HCT116 (cell line): ENCODE results near the gene YY1. TPM values are rescaled to one million over a fixed set of nuclear protein-coding genes. Genes with fewer than 3 reads are reported as not detected.
"Not testable (repeated sequence)": the region's sequence is repeated elsewhere in the genome, so short reads cannot be mapped to it uniquely, and the experiment has no call there.

Experiments used
- ATAC-seq: fragments of 200-7000 bp; cut with Tn5 transposase; 2 replicates; pipeline ENCODE4 v1.9.1; 2020; ENCODE audit warnings: mild to moderate bottlenecking, moderate library complexity
- BruUV-seq: library from RNA; stranded (reverse); fragments of 400-500 nt; replicated peaks from 2 replicates; lab custom pipeline; 2021; lab: Mats Ljungman, UMichigan
- CTCF ChIA-PET: fragments of 300-600 bp; sonication (Branson Sonifier 250); formaldehyde crosslinking; loops from one replicate; lab custom pipeline; 2021; ENCODE audit warnings: antibody characterized with exemption; lab: Charles Lee
- POLR2A ChIA-PET: fragments of 300-600, 350-600 bp; sonication (Branson Sonifier 250); formaldehyde crosslinking; loops from one replicate; lab custom pipeline; 2021; ENCODE audit warnings: antibody characterized with exemption; lab: Charles Lee
- RAD21 ChIA-PET, 2 experiments: fragments of 300-600 bp; sonication (Branson Sonifier 250); formaldehyde crosslinking; loops; one replicate each; lab custom pipeline; 2023; ENCODE audit warnings: low total read pairs in 2 of 2; ENCODE audit not compliant: uncharacterized antibody in 2 of 2, unreplicated experiment in 2 of 2, low non-redundant PET in 1 of 2; lab: Charles Lee
- DNase-seq: peaks from one replicate; pipeline ENCODE4 v3.0.0-alpha.2; 2010; ENCODE audit warnings: low read depth, low spot score
- H2AFZ ChIP-seq: fragments of 200-600 bp; shearing (Covaris generic), sonication (generic); 2 replicates; pipeline ENCODE4 v1.6.1; 2017; ENCODE audit warnings: low read depth, mixed run types, mixed read lengths, antibody characterized with exemption, low read length; ENCODE audit not compliant: poor library complexity, severe bottlenecking
- H3K27ac ChIP-seq: 2 replicates; pipeline ENCODE4 v1.5.1; 2012; ENCODE audit warnings: low read depth, low read length
- H3K27me3 ChIP-seq: fragments of 200-600 bp; sonication (generic); 2 replicates; pipeline ENCODE4 v1.6.1; 2016; ENCODE audit warnings: mixed run types, low read length, mixed read lengths; ENCODE audit not compliant: insufficient read depth
- H3K36me3 ChIP-seq, 2 experiments: fragments of 200-500 bp in 1 of 2; fragments of 200-600 bp in 1 of 2; sonication (Bioruptor generic) in 1 of 2; sonication (generic) in 1 of 2; 2 replicates each; pipeline versions ENCODE4 v1.5.1 to v1.6.1; 2014 to 2016; ENCODE audit warnings: low read length in 2 of 2, inconsistent platforms in 1 of 2, mixed read lengths in 1 of 2, mixed run types in 1 of 2; ENCODE audit not compliant: insufficient read depth in 2 of 2, control insufficient read depth in 1 of 2
- H3K4me1 ChIP-seq, 2 experiments: fragments of 200-600 bp in 1 of 2; sonication (generic) in 1 of 2; 2 replicates each; pipeline versions ENCODE4 v1.5.1 to v1.6.1; 2012 to 2017; ENCODE audit warnings: low read length in 2 of 2, inconsistent platforms in 1 of 2, mild to moderate bottlenecking in 1 of 2, mixed read lengths in 1 of 2, mixed run types in 1 of 2, moderate library complexity in 1 of 2; ENCODE audit not compliant: insufficient read depth in 2 of 2, control insufficient read depth in 1 of 2
- H3K4me2 ChIP-seq: fragments of 200-600 bp; sonication (generic); 2 replicates; pipeline ENCODE4 v1.6.1; 2017; ENCODE audit warnings: mixed run types, low read length, mixed read lengths
- H3K4me3 ChIP-seq, 2 experiments: fragments of 200-600 bp in 1 of 2; sonication (generic) in 1 of 2; replicated peaks in 1 of 2; 2 replicates each; pipeline ENCODE4 v1.5.1; 2011 to 2016; ENCODE audit warnings: low read length in 2 of 2, control low read depth in 1 of 2, low read depth in 1 of 2, mild to moderate bottlenecking in 1 of 2, mixed read lengths in 1 of 2, mixed run types in 1 of 2
- H3K79me2 ChIP-seq: fragments of 200-600 bp; sonication (generic); 2 replicates; pipeline ENCODE4 v1.6.1; 2017; ENCODE audit warnings: mild to moderate bottlenecking, mixed run types, low read length, moderate library complexity, mixed read lengths; ENCODE audit not compliant: insufficient read depth
- H3K9ac ChIP-seq: fragments of 200-600 bp; sonication (generic); 2 replicates; pipeline ENCODE4 v1.6.1; 2016; ENCODE audit warnings: low read length, mixed read lengths
- H3K9me2 ChIP-seq: fragments of 200-600 bp; sonication (generic), shearing (Covaris generic); 2 replicates; pipeline ENCODE4 v1.6.1; 2017; ENCODE audit warnings: mixed run types, mild to moderate bottlenecking, moderate library complexity; ENCODE audit not compliant: insufficient read depth
- H3K9me3 ChIP-seq, 2 experiments: fragments of 200-500 bp in 1 of 2; fragments of 200-600 bp in 1 of 2; sonication (Bioruptor generic) in 1 of 2; sonication (generic) in 1 of 2; 2 replicates each; pipeline ENCODE4 v1.6.1; 2014 to 2017; ENCODE audit warnings: low read length in 2 of 2, mixed read lengths in 2 of 2, inconsistent platforms in 1 of 2, low read depth in 1 of 2, mild to moderate bottlenecking in 1 of 2, mixed run types in 1 of 2, moderate library complexity in 1 of 2; ENCODE audit not compliant: control insufficient read depth in 1 of 2, insufficient read depth in 1 of 2
- H4K20me1 ChIP-seq: fragments of 200-600 bp; sonication (generic), shearing (Covaris generic); 2 replicates; pipeline ENCODE4 v1.6.1; 2017; ENCODE audit warnings: mixed run types, mild to moderate bottlenecking, moderate library complexity; ENCODE audit not compliant: insufficient read depth
- CBX3 ChIP-seq: IDR thresholded peaks from 2 replicates; pipeline ENCODE4 v1.6.1; 2012; ENCODE audit warnings: low read depth
- CEBPB ChIP-seq: IDR thresholded peaks from 2 replicates; pipeline ENCODE4 v1.6.1; 2012; ENCODE audit warnings: low read depth
- EGR1 ChIP-seq: IDR thresholded peaks from 2 replicates; pipeline ENCODE4 v1.6.1; 2012; ENCODE audit warnings: low read depth
- SP1 ChIP-seq: IDR thresholded peaks from 2 replicates; pipeline ENCODE4 v1.6.1; 2012; ENCODE audit warnings: low read depth
- ZNF274 ChIP-seq: fragments of 200-500 bp; sonication (Bioruptor generic); IDR thresholded peaks from 2 replicates; pipeline ENCODE4 v1.6.1; 2014; ENCODE audit warnings: mild to moderate bottlenecking, low read depth, low read length, inconsistent platforms
- intact Hi-C: fragments of 100-400 bp; cut with micrococcal nuclease; formaldehyde crosslinking; loops from 2 replicates; pipeline ENCODE4 v1.10.0; 2022
- total RNA-seq: library from RNA; stranded (reverse); gene quantifications from one replicate; pipeline ENCODE4 v1.2.1, GENCODE V29; 2021; ENCODE audit not compliant: unreplicated experiment
- TF ChIP-seq, protein P1 (sequence below), 3 experiments: fragments of 200-600 bp in 1 of 3; sonication (generic) in 1 of 3; IDR thresholded peaks in 2 of 3; conservative IDR thresholded peaks in 1 of 3; 2 replicates each; pipeline ENCODE4 v1.5.1; 2012 to 2017; ENCODE audit warnings: low read depth in 2 of 3, low read length in 2 of 3, antibody characterized with exemption in 1 of 3, borderline replicate concordance in 1 of 3, control low read depth in 1 of 3, mild to moderate bottlenecking in 1 of 3, mixed read lengths in 1 of 3, mixed run types in 1 of 3, moderate library complexity in 1 of 3; ENCODE audit not compliant: insufficient read depth in 1 of 3

Gene YY1
- total RNA-seq, 1 experiment from 2014 or later = 111 TPM

GRCh38 chr14:100308427-100308792, 69.5 kb downstream of the YY1 start:
- H3K27ac ChIP-seq, H3K9me2 ChIP-seq, DNase-seq, H3K9me3 ChIP-seq, H3K4me2 ChIP-seq, H2AFZ ChIP-seq, H3K9ac ChIP-seq, ATAC-seq, H4K20me1 ChIP-seq, BruUV-seq, intact Hi-C loops, H3K79me2 ChIP-seq, H3K36me3 ChIP-seq, H3K27me3 ChIP-seq, H3K4me3 ChIP-seq: not testable (repeated sequence)
- POLR2A ChIA-PET = interaction anchor here (1.5 kb wide), 1 partner anchor 10 kb away, joined by 5 read pairs; no protein-coding TSS in a partner anchor
- peaks cover 19 to 28% of the 10 kb centered on the region in 2 experiments for H3K4me1 ChIP-seq
- RAD21 ChIA-PET = interaction anchor here in 1 of 2 experiments (0.6 kb wide), 1 partner anchor 66 kb away, joined by 4 read pairs; no protein-coding TSS in a partner anchor
- CTCF ChIA-PET = interaction anchor here (0.9 kb wide), 1 partner anchor 115 kb away, joined by 3 read pairs; no protein-coding TSS in a partner anchor

DNA sequence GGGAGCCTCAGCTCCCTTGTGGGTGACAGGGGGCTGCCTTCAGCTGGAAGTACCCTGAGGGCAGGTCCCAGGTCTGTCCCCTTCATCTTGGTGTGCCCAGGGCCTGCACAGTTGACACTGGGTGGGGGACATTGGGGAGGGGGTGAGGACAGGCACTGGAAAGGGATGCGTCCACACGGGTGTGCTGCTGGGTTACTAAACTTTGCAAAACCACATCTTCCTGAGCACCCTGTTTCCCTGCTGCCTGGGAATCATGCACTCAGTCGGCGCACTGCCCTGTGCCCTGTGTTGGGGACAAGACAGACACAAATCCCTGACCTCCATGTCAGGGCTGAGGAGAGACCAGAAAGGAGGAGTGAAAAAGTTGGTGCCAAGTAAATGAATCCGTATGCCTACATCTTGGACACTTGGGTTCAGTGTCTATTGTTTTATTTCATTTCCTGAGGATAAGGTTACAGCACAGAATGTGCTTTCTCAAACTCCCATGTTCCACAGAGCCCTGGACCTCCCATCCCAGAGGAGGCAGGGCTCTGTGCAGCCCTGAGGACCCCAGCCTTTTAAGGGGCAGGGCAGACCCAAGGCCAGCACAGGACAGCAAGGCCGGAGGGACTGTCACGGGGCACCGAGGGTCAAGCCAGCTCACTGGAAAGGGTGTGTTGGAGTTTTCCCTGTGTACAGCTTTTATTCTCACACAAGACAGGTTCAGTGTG, 70.2 kb downstream of the YY1 start:
- TF ChIP-seq CEBPB (no peak), ZNF274 (no peak), SP1 (no peak), EGR1 (no peak), CBX3 (no peak)
- TF ChIP-seq, protein P1, sequence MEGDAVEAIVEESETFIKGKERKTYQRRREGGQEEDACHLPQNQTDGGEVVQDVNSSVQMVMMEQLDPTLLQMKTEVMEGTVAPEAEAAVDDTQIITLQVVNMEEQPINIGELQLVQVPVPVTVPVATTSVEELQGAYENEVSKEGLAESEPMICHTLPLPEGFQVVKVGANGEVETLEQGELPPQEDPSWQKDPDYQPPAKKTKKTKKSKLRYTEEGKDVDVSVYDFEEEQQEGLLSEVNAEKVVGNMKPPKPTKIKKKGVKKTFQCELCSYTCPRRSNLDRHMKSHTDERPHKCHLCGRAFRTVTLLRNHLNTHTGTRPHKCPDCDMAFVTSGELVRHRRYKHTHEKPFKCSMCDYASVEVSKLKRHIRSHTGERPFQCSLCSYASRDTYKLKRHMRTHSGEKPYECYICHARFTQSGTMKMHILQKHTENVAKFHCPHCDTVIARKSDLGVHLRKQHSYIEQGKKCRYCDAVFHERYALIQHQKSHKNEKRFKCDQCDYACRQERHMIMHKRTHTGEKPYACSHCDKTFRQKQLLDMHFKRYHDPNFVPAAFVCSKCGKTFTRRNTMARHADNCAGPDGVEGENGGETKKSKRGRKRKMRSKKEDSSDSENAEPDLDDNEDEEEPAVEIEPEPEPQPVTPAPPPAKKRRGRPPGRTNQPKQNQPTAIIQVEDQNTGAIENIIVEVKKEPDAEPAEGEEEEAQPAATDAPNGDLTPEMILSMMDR (IDR thresholded peaks at IDR 0.05 in 2 of 3, conservative IDR thresholded peaks at IDR 0.05 in 1 of 3; ENCODE audit: borderline replicate concordance in 1 of 3, insufficient read depth in 1 of 3, low read depth in 2 of 3, low read length in 2 of 3) = no peak
- no peak overlapping the region for H2AFZ ChIP-seq
- no peaks in the 10 kb centered on the region for H3K9me2 ChIP-seq
- H3K4me1 ChIP-seq = peaks cover 13 to 20% of the 10 kb centered on the region in 2 experiments
- intact Hi-C loops = no loop called here
- no TSS peak for BruUV-seq
- H4K20me1 ChIP-seq = peaks cover 3% of the 10 kb centered on the region; the same call in 1 of the 2 replicates
- CTCF ChIA-PET = interaction anchor here (0.9 kb wide), 1 partner anchor 116 kb away, joined by 3 read pairs; no protein-coding TSS in a partner anchor
- RAD21 ChIA-PET = no interaction called here
- ATAC-seq = no peak
- no peaks in the 10 kb centered on the region for H3K27me3 ChIP-seq
- no peak overlapping the region for H3K4me3 ChIP-seq
- H3K9me3 ChIP-seq = no peaks in the 10 kb centered on the region
- POLR2A ChIA-PET = interaction anchor here (1.5 kb wide), 1 partner anchor 9 kb away, joined by 5 read pairs; no protein-coding TSS in a partner anchor
- H3K27ac ChIP-seq = no peak overlapping the region
- peaks cover 5% of the 10 kb centered on the region; the same call in 1 of the 2 replicates for H3K79me2 ChIP-seq
- H3K4me2 ChIP-seq = no peak overlapping the region
- DNase-seq = no peak
- H3K9ac ChIP-seq = no peak overlapping the region
- no peaks in the 10 kb centered on the region for H3K36me3 ChIP-seq

GRCh38 chr14:100312110-100312876, 73.3 kb downstream of the YY1 start:
- BruUV-seq, H3K4me2 ChIP-seq, H2AFZ ChIP-seq, intact Hi-C loops, H3K9me2 ChIP-seq, H3K4me3 ChIP-seq, POLR2A ChIA-PET, H3K27ac ChIP-seq, H3K9ac ChIP-seq, RAD21 ChIA-PET, ATAC-seq, H4K20me1 ChIP-seq, CTCF ChIA-PET, H3K27me3 ChIP-seq, H3K4me1 ChIP-seq, H3K36me3 ChIP-seq, H3K9me3 ChIP-seq, DNase-seq, H3K79me2 ChIP-seq: not testable (repeated sequence)
